Astrocyte (in vitro differentiated cells and primary cell): Measurements from ENCODE around the gene KIF3B.

Experiments used
- EZH2 ChIP-seq: IDR thresholded peaks from 2 replicates; pipeline ENCODE4 v1.6.1; 2012; ENCODE audit warnings: mild to moderate bottlenecking, low read length, inconsistent platforms; ENCODE audit not compliant: insufficient read depth
- TF ChIP-seq, protein P1 (sequence below): IDR thresholded peaks from 2 replicates; pipeline ENCODE4 v1.5.1; 2011; ENCODE audit warnings: low read depth, mild to moderate bottlenecking, inconsistent platforms, low read length, moderate library complexity; ENCODE audit not compliant: insufficient read depth

DNA sequence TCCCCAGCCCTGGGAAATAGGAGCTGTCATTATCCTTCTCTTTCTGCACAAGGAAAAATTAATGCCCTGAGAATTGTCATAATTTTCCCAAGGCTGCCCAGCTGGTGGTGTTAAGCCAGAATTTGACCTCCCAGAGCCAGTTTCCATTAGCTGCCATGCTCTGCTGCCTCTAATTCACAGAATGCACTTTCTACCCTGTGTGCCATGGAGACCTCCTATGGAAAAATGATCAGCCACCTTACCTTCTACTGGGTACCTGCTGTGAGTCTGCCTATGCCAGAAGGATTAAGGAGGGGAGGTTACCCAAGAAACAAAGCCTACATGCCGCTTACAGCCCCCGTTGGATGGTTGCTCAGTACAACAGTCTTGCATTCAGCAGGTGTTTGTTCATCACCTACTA lies 40.6 kb upstream of the KIF3B start:
- no peak for TF ChIP-seq EZH2
- TF ChIP-seq, protein P1, sequence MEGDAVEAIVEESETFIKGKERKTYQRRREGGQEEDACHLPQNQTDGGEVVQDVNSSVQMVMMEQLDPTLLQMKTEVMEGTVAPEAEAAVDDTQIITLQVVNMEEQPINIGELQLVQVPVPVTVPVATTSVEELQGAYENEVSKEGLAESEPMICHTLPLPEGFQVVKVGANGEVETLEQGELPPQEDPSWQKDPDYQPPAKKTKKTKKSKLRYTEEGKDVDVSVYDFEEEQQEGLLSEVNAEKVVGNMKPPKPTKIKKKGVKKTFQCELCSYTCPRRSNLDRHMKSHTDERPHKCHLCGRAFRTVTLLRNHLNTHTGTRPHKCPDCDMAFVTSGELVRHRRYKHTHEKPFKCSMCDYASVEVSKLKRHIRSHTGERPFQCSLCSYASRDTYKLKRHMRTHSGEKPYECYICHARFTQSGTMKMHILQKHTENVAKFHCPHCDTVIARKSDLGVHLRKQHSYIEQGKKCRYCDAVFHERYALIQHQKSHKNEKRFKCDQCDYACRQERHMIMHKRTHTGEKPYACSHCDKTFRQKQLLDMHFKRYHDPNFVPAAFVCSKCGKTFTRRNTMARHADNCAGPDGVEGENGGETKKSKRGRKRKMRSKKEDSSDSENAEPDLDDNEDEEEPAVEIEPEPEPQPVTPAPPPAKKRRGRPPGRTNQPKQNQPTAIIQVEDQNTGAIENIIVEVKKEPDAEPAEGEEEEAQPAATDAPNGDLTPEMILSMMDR, result no peak
